NOMO-1 (cell line): ENCODE results near the gene TMED9.
"Not testable (repeated sequence)": the region's sequence is repeated elsewhere in the genome, so short reads cannot be mapped to it uniquely, and the experiment has no call there.

Experiments
- DNase-seq, 2 experiments: peaks; one replicate each; lab custom pipeline; 2025; ENCODE audit not compliant: unreplicated experiment in 2 of 2; lab: John Stamatoyannopoulos, UW

TMED9 gene

GRCh38 chr5:177592010-177592834 is at the start of gene TMED9:
TMED9 (plus strand) TSS chr5:177592203; CDS start chr5:177592215, 12 bp downstream.
- peak; percentile 76 to 87 for DNase-seq

DNA sequence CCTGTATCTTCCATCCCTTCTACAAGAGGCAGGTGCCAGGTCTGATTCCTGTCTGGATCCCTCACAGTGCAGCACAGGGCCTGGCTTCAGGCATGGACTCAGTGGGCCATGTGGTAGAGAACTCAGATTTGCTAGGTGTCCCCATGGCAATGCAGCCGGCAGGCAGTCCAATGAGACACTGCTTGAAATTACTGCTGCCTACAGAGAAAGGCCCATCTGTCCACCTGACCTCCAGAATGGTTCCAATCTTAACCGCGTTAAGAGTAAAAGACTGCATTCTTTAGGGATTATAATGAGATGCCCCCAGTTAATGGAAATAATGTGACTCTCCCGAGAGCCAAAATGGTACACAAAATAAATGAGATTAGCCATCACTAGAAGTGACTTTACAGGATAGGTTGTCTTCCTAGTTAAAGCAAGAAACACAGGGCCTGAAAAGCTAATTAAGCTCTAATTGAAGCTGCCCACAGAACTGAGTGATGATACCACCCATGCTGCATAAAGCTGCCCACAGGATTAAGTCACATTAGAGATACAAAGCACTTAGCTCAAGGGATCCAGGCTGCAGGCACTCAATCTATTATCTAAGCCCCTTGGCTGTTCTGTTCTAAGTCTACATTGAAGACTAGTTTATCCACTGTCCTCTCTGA is 49.1 kb upstream of the TMED9 start:
- no peak for DNase-seq

DNA sequence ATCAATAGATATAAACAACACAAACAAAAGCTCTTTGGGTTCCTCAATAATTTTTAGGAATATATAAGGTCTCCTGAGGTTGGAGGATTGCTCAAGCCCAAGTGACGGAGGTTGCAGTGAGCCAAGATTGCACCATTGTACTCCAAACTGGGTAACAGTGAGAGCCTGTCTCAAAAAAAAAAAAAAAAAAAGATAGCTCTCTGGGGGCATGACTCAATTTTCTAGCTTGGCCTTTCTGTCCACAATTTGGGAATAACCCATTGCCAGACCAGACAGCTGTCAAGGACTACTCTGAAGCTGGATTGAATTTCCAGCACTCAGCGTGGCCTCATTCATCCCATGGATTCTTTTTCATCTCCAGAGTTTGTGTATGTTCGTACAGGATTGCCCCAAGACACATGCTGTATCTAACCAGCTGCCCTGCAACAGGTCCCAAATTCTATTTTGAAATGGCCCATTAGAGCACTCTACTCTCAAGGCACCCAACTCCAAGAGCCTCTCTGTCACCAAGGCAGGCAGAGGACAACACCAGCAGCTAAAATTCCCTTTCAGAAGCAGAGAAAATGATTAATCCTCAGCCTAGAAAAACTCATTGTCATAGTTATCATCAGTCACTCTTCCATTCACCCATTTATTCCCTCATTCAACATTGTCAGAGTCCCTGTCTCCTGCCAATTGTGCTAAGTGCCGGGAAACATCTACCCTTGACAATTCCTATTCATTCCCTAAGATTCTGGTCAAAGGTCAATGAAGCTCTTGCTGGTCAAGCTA is 46.3 kb upstream of the TMED9 start:
- DNase-seq: peak; percentile 44 to 66

GRCh38 chr5:177546258-177546741 is 45.7 kb upstream of the TMED9 start:
- DNase-seq: peak; percentile 60 to 80

DNA sequence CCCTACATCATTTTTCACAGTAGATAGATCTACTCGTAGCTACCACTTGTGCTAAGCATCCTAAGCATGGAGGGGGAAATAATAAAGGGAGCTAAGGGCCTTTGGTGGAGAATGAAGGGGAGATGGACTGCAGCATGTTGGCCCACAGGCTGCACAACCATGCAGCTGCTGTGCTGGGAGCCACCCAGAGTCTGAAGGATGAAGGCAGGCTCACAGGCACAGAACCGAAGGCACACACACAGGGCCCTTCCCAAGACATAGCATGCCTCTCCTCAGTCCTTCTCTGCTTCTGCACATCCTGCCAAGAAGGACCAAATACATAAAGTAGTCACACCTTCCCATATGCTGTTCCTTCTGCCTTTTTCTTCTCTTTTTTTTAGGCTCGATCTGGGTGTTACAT is 44.3 kb upstream of the TMED9 start:
- no peak for DNase-seq

DNA sequence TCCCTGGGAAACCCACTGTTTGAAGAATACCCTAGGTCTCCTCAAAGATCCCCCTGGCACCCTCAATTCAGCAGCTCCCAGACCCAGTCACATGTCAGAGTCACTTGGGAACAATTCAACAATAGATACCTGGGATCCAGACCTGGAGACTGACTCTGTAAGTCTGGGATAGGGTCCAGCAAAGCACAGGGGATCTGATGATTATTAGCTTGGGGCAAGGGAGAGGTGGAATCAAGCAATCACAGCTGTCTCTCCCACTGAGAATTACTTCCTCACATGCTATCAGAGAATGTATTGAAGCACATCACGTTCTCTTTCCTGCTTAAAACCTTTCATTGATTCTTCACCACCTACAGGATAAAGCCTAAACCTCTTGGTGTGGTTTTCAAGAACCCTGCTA is 43.5 kb upstream of the TMED9 start:
- no peak for DNase-seq

GRCh38 chr5:177550122-177550521 is 41.9 kb upstream of the TMED9 start:
- DNase-seq: no peak

- no peak for DNase-seq
Observed at GRCh38 chr5:177552839-177553455, 39.1 kb upstream of the TMED9 start.

DNA sequence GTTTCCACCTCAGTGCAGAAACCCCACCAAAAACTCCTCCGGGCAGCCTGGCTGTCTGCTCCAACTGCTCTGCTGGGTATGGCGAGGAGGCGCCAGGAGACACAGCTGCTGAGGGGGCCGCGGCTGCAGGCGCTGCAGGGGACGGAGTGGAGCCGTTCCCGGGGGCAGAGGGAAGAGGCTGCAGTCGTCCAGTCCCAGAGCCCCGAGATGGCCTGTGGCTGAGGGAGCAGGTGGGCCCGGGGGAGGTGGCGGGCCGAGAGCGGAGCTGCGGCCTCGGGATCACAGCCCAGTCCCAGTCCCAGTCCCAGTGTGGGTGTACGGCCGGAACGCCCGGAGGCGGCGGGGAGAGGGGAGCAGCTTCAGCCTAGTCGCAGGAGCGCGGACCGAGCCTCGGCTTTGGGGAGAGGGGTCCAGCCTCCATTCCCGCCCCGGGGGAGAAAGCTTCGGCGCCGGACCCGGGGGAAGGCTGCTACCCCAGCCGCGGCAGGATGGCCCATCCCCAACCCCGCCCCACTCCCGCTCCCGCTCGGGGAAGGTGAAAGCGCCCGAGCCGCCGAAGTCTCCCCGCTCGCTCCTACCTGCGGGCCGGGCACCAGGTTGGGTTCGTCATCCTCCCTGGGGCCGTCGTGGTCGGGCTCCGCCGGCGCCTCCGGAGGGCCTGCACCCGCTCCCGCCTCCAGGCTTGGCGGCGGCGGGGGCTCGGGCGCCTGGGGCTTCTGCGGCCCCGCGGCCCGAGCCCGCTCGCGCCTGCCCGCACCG is 38.2 kb upstream of the TMED9 start:
- DNase-seq: no peak

- DNase-seq: peak; percentile 89 to 92
Observed at GRCh38 chr5:177554474-177555111, 37.4 kb upstream of the TMED9 start, which contains the start of gene FAM193B. FAM193B (minus strand) TSS chr5:177554563; CDS start chr5:177554458, 105 bp downstream.

GRCh38 chr5:177555228-177555627 is 36.8 kb upstream of the TMED9 start:
- DNase-seq: no peak

GRCh38 chr5:177555665-177556064 is 36.3 kb upstream of the TMED9 start:
- no peak for DNase-seq

DNA sequence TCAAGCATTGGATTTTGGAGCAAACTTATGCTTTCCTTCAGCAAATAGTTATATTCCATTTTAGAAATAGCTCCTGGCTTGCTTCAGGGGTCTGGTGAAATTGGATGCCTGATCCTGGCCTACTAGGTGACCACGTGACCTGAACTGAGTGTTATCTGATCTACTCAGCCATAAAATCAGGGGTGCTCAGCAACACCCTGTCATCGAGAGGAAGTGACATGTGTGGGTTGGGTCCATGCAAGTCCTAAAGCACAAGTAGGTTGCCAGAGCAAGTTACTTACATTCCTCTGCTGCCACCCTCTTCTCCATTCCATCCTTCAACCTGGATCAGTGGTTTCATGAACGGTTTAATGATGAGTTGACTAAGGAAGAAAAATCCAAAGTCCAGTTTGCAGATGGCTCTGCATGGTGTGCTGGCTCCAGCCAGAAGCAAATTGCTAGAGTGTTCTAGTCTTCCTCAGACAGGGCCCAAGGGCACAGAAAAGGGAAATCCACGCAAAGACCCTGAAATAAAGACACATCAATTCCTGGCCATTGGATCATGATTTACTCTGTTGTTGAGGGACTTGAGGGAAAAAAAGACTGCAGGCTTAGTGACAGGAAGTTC is 34.9 kb upstream of the TMED9 start:
- no peak for DNase-seq

- DNase-seq: no peak
Observed at GRCh38 chr5:177557796-177558195, 34.2 kb upstream of the TMED9 start.

GRCh38 chr5:177559446-177559941 is 32.5 kb upstream of the TMED9 start:
- DNase-seq: not testable (repeated sequence)

GRCh38 chr5:177565046-177565445 is 27.0 kb upstream of the TMED9 start:
- DNase-seq: no peak

DNA sequence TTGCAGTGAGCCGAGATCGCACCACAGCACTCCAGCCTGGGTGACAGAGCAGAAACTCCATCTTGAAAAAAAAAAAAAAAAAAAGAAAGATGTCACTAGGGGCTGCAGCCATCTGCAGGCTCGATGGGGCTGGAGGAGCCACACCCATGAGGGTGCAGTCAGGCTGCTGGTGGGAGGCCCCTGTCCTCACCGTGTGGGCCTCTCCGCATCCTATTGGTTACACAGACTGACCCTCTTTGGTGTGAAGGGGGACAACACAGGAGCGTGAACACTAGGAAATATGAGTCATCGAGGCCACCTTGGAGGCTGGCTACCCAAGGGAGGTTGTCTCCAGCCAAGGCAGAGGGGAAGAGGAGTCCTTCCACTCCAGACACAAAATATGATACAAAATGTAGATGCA is 23.7 kb upstream of the TMED9 start:
- DNase-seq: no peak

DNA sequence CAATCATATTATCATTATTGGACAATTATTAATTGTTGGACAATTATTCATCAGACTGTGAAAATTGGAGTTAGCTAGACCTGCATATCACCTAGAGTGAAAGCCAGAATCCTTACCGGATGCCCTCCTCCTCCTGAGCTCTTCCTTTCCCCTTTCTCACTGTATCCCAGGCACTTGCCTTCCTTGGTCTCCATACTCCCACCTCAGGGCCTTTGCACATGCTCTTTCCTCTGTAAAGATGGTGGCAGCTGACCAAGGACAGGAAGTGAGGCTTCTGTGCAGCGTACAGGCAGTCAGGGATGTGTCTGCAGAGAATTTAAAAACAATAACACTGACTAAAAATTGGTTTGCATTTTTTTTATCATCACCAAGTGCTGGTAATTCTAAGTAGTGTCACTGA is 22.1 kb upstream of the TMED9 start:
- no peak for DNase-seq

- DNase-seq: no peak
Observed at GRCh38 chr5:177575488-177575887, 16.5 kb upstream of the TMED9 start.
